NCI-H1694 treated with DMSO at 0.1 percent for 48 hours (cell line): ENCODE data around the gene PRXL2B.

Source experiments
- DNase-seq: peaks from one replicate; lab custom pipeline; 2025; lab: John Stamatoyannopoulos, UW

PRXL2B gene

GRCh38 chr1:2585318-2586092 lies 1.1 kb upstream of the PRXL2B start:
- DNase-seq, result peak; percentile 7

GRCh38 chr1:2587071-2587859 lies 688 bp downstream of the PRXL2B start:
- DNase-seq, result no peak

GRCh38 chr1:2587860-2588571 lies 1.4 kb downstream of the PRXL2B start:
- DNase-seq, result no peak

- DNase-seq, result no peak
Measured at GRCh38 chr1:2588661-2589430, 2.3 kb downstream of the PRXL2B start.

- DNase-seq, result no peak
Measured at GRCh38 chr1:2589431-2590232, 3.1 kb downstream of the PRXL2B start.

- DNase-seq, result no peak
Measured at GRCh38 chr1:2590233-2591141, 3.9 kb downstream of the PRXL2B start.

- no peak for DNase-seq
Measured at GRCh38 chr1:2591233-2591580, 4.6 kb downstream of the PRXL2B start.

GRCh38 chr1:2591581-2592261 lies 5.1 kb downstream of the PRXL2B start:
- DNase-seq, result no peak

- DNase-seq, result no peak
Measured at GRCh38 chr1:2592672-2593071, 6.1 kb downstream of the PRXL2B start.

GRCh38 chr1:2593251-2593878 lies 6.8 kb downstream of the PRXL2B start:
- no peak for DNase-seq

- no peak for DNase-seq
Measured at GRCh38 chr1:2594001-2594640, 7.5 kb downstream of the PRXL2B start.

- no peak for DNase-seq
Measured at GRCh38 chr1:2594641-2595131, 8.1 kb downstream of the PRXL2B start.

- DNase-seq, result no peak
Measured at GRCh38 chr1:2595261-2595811, 8.8 kb downstream of the PRXL2B start.

GRCh38 chr1:2595812-2596529 lies 9.4 kb downstream of the PRXL2B start:
- no peak for DNase-seq

GRCh38 chr1:2596530-2597333 lies 10.2 kb downstream of the PRXL2B start:
- no peak for DNase-seq
